Panc1 (cell line): Measurements from ENCODE around the gene SLC25A42. TPM values are rescaled to one million over a fixed set of nuclear protein-coding genes. Genes with fewer than 3 reads are reported as not detected.

Experiments
- ATAC-seq: fragments of 200-7000 bp; cut with Tn5 transposase; 2 replicates; pipeline ENCODE4 v1.9.1; 2020; ENCODE audit warnings: mild to moderate bottlenecking, moderate library complexity
- BruUV-seq: library from RNA; stranded (reverse); fragments of 400-500 nt; replicated peaks from 2 replicates; lab custom pipeline; 2021; lab: Mats Ljungman, UMichigan
- CTCF ChIA-PET: fragments of 300-600 bp; sonication (Branson Sonifier 250); formaldehyde crosslinking; loops from one replicate; lab custom pipeline; 2022; ENCODE audit warnings: antibody characterized with exemption; lab: Charles Lee
- POLR2A ChIA-PET: fragments of 300-600 bp; sonication (Branson Sonifier 250); formaldehyde crosslinking; loops from one replicate; lab custom pipeline; 2022; ENCODE audit warnings: antibody characterized with exemption; lab: Charles Lee
- DNase-seq: peaks from one replicate; pipeline ENCODE4 v3.0.0-alpha.2; 2010; ENCODE audit warnings: low read depth, low spot score
- H3K27ac ChIP-seq: 2 replicates; pipeline ENCODE4 v1.5.1; 2011; ENCODE audit warnings: mild to moderate bottlenecking, low read length, inconsistent platforms
- H3K27me3 ChIP-seq: fragments of 200-500 bp; sonication (Bioruptor generic); 2 replicates; pipeline ENCODE4 v1.6.0; 2014; ENCODE audit warnings: low read length, inconsistent platforms; ENCODE audit not compliant: control insufficient read depth, insufficient read depth
- H3K36me3 ChIP-seq: fragments of 200-500 bp; sonication (Bioruptor generic); 2 replicates; pipeline ENCODE4 v1.5.1; 2014; ENCODE audit warnings: inconsistent platforms, mild to moderate bottlenecking, low read length, moderate library complexity; ENCODE audit not compliant: control insufficient read depth, insufficient read depth
- H3K4me1 ChIP-seq: 2 replicates; pipeline ENCODE4 v1.5.1; 2011; ENCODE audit warnings: inconsistent platforms, mild to moderate bottlenecking, low read length, moderate library complexity; ENCODE audit not compliant: control insufficient read depth, insufficient read depth
- H3K4me3 ChIP-seq, 2 experiments: 2 replicates each; pipeline ENCODE4 v1.5.1; 2011 to 2012; ENCODE audit warnings: low read depth in 2 of 2, low read length in 2 of 2, mild to moderate bottlenecking in 2 of 2, inconsistent platforms in 1 of 2, moderate library complexity in 1 of 2
- H3K9me3 ChIP-seq: fragments of 200-500 bp; sonication (Bioruptor generic); 2 replicates; pipeline ENCODE4 v1.5.1; 2014; ENCODE audit warnings: low read depth, mild to moderate bottlenecking, inconsistent platforms, low read length, moderate library complexity; ENCODE audit not compliant: control insufficient read depth, insufficient read depth
- CTCF ChIP-seq: fragments of 450-650 bp; IDR thresholded peaks from 2 replicates; pipeline ENCODE4 v1.5.1; 2017; ENCODE audit warnings: mild to moderate bottlenecking
- POLR2AphosphoS5 ChIP-seq: IDR thresholded peaks from 2 replicates; pipeline ENCODE4 v1.6.1; 2012; ENCODE audit warnings: mild to moderate bottlenecking, low read depth, low read length, moderate library complexity
- REST ChIP-seq, 2 experiments: IDR thresholded peaks; 2 replicates each; pipeline ENCODE4 v1.6.1; 2011 to 2012; ENCODE audit warnings: low read depth in 2 of 2, control low read depth in 1 of 2, low read length in 1 of 2, mild to moderate bottlenecking in 1 of 2, moderate library complexity in 1 of 2; ENCODE audit not compliant: insufficient read depth in 1 of 2
- SIN3A ChIP-seq: IDR thresholded peaks from 2 replicates; pipeline ENCODE4 v1.6.1; 2012; ENCODE audit warnings: low read depth, mild to moderate bottlenecking, low read length, moderate library complexity, borderline replicate concordance; ENCODE audit not compliant: insufficient read depth
- TCF7L2 ChIP-seq: IDR thresholded peaks from 2 replicates; pipeline ENCODE4 v1.6.1; 2011; ENCODE audit warnings: mild to moderate bottlenecking, low read depth, low read length, inconsistent platforms
- in situ Hi-C: cut with HindIII; loops from 2 replicates; pipeline ENCODE4 v1.10.0; 2016; ENCODE audit warnings: low sequenced_read_pairs, low pct_unique_long_range_greater_than_20kb
- intact Hi-C: fragments of 100-400 bp; cut with micrococcal nuclease; formaldehyde crosslinking; loops from one replicate; pipeline ENCODE4 v1.10.0; 2022; ENCODE audit not compliant: unreplicated experiment
- total RNA-seq: library from RNA; stranded (reverse); gene quantifications from one replicate; pipeline ENCODE4 v1.2.1, GENCODE V29; 2021; ENCODE audit not compliant: unreplicated experiment

SLC25A42 gene
- total RNA-seq, 1 experiment from 2014 or later, result 2.6 TPM

DNA sequence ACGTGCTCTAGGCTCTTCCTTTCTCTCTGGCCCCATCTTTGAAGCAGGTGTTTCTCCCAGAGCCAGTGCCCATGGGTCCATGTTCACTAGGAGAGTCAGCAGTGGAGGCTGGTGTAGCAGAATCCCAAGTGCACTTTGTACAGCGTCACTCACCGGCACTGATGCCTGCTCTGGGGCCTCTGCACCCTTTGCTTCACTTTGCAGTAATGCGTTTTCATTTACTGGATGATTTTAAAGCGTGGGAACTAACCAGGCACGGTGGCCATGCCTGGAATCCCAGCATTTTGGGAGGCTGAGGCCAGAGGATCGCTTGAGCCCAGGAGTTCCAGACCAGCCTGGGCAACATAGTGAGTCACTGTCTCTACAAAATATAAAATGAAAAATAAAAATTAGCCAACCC, 30.7 kb downstream of the SLC25A42 start:
- DNase-seq (no peak), ATAC-seq (no peak)
- H3K27me3 ChIP-seq, result no peaks in the 10 kb centered on the region
- H3K4me1 ChIP-seq, result no peaks in the 10 kb centered on the region
- H3K4me3 ChIP-seq, result no peak overlapping the region
- TF ChIP-seq SIN3A (no peak), POLR2AphosphoS5 (no peak), TCF7L2 (no peak), CTCF (no peak), REST (IDR thresholded peaks at IDR 0.05; ENCODE audit: insufficient read depth in 1 of 2, low read depth in 2 of 2, low read length in 1 of 2) (no peak)
- in situ Hi-C loops, result no loop called here
- ChIA-PET CTCF (no interaction called here), POLR2A (no interaction called here)
- H3K27ac ChIP-seq, result no peak overlapping the region
- H3K9me3 ChIP-seq, result no peaks in the 10 kb centered on the region
- intact Hi-C loops, result no loop called here
- no peaks in the 10 kb centered on the region for H3K36me3 ChIP-seq
- no TSS peak for BruUV-seq

DNA sequence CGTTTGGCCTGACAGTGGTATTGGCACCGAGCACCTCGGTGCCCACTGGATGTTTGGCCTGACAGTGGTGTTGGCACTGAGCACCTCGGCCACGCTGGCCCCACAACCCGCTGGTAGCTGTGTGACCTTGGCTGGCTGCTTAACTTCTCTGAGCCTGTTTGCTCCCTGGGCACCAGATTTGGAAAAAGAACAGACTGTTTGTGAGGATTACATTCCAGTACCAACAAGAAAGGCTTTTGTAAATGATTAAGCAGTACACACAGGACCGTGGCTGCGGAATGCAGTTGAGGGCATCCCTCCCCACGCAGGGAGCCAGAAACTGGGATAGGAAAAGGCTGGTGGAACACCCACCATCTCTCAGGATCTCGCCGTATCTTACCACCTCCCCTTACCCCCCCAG, 31.9 kb downstream of the SLC25A42 start:
- BruUV-seq, result no TSS peak
- POLR2A ChIA-PET, result no interaction called here

More for the DNA sequence above, 31.9 kb downstream of the SLC25A42 start:
- ATAC-seq (no peak), DNase-seq (no peak)
- Histone ChIP-seq H3K9me3 (no peaks in the 10 kb centered on the region), H3K36me3 (no peaks in the 10 kb centered on the region), H3K4me3 (no peak overlapping the region), H3K4me1 (no peaks in the 10 kb centered on the region), H3K27me3 (no peaks in the 10 kb centered on the region), H3K27ac (no peak overlapping the region)
- intact Hi-C loops (no loop called here), in situ Hi-C loops (no loop called here)
- CTCF ChIA-PET, result no interaction called here
- no peak for TF ChIP-seq TCF7L2
- no peak for TF ChIP-seq REST (IDR thresholded peaks at IDR 0.05; ENCODE audit: insufficient read depth in 1 of 2, low read depth in 2 of 2, low read length in 1 of 2)
- no peak for TF ChIP-seq POLR2AphosphoS5
- TF ChIP-seq SIN3A, result no peak
- TF ChIP-seq CTCF, result no peak
